Hepatocyte (in vitro differentiated cells): ENCODE measurements around the gene NPB. TPM values are rescaled to one million over a fixed set of nuclear protein-coding genes. Genes with fewer than 3 reads are reported as not detected.

ENCODE experiments used
- DNase-seq: peaks from one replicate; pipeline ENCODE4 v3.0.0-alpha.2; 2016; ENCODE audit warnings: low spot score
- H2AFZ ChIP-seq: fragments of 200-600 bp; sonication (generic); 2 replicates; pipeline ENCODE4 v1.6.0; 2016; ENCODE audit warnings: antibody characterized with exemption, mild to moderate bottlenecking
- H3K27ac ChIP-seq: fragments of 200-600 bp; sonication (generic); 2 replicates; pipeline ENCODE4 v1.5.1; 2016; ENCODE audit warnings: mild to moderate bottlenecking
- H3K27me3 ChIP-seq: fragments of 200-600 bp; sonication (generic); 2 replicates; pipeline ENCODE4 v1.6.1; 2016
- H3K36me3 ChIP-seq: fragments of 200-600 bp; sonication (generic); replicated peaks from 2 replicates; pipeline ENCODE4 v1.5.1; 2016; ENCODE audit warnings: low read depth; ENCODE audit not compliant: insufficient read depth
- H3K4me1 ChIP-seq: fragments of 200-600 bp; sonication (generic); 2 replicates; pipeline ENCODE4 v1.5.1; 2016; ENCODE audit warnings: mild to moderate bottlenecking, moderate library complexity; ENCODE audit not compliant: insufficient read depth
- H3K4me2 ChIP-seq: fragments of 200-600 bp; sonication (generic); 2 replicates; pipeline ENCODE4 v1.6.0; 2016
- H3K4me3 ChIP-seq: fragments of 200-600 bp; sonication (generic); 2 replicates; pipeline ENCODE4 v1.5.1; 2016; ENCODE audit warnings: mild to moderate bottlenecking
- H3K79me2 ChIP-seq: fragments of 200-600 bp; sonication (generic); 2 replicates; pipeline ENCODE4 v1.6.0; 2017; ENCODE audit warnings: mild to moderate bottlenecking
- H3K9me2 ChIP-seq: fragments of 200-600 bp; sonication (generic); replicated peaks from 2 replicates; pipeline ENCODE4 v1.6.0; 2017; ENCODE audit warnings: mild to moderate bottlenecking; ENCODE audit not compliant: insufficient read depth
- H3K9me3 ChIP-seq: fragments of 200-600 bp; sonication (generic); 2 replicates; pipeline ENCODE4 v1.5.1; 2016; ENCODE audit warnings: low read depth, mild to moderate bottlenecking
- H4K20me1 ChIP-seq: fragments of 200-600 bp; sonication (generic); 2 replicates; pipeline ENCODE4 v1.6.0; 2016; ENCODE audit warnings: mild to moderate bottlenecking; ENCODE audit not compliant: insufficient read depth, poor library complexity, severe bottlenecking
- EZH2 ChIP-seq: fragments of 200-600 bp; sonication (generic); IDR thresholded peaks from 2 replicates; pipeline ENCODE4 v1.6.1; 2016; ENCODE audit warnings: antibody characterized with exemption, mild to moderate bottlenecking, borderline replicate concordance
- EZH2phosphoT487 ChIP-seq: fragments of 200-600 bp; sonication (generic); IDR thresholded peaks from one replicate; pipeline ENCODE4 v1.6.1; 2018; ENCODE audit warnings: antibody characterized with exemption, mild to moderate bottlenecking, low read depth, moderate library complexity; ENCODE audit not compliant: unreplicated experiment, severe bottlenecking
- WGBS: methylation state at CpG from one replicate; pipeline ENCODE4 v1.1.6; 2016; ENCODE audit warnings: low lambda C conversion rate; ENCODE audit errors: missing lambda C conversion rate; 5-methylcytosine and 5-hydroxymethylcytosine counted together
- polyA plus RNA-seq: library from polyadenylated mRNA; unstranded; fragments of >200 nt; fragmentation: Nextera tagmentation; extraction: Ambion mirVana; gene quantifications from 2 replicates; pipeline ENCODE4 v1.2.1, GENCODE V29; 2016
- total RNA-seq: library from RNA; depleted of rRNA; stranded (reverse); fragments of >200 nt; gene quantifications from 2 replicates; pipeline ENCODE4 v1.2.3, GENCODE V29; 2014
- TF ChIP-seq, protein P1 (sequence below): fragments of 200-600 bp; sonication (generic); IDR thresholded peaks from 2 replicates; pipeline ENCODE4 v1.5.1; 2016; ENCODE audit warnings: antibody characterized with exemption, mild to moderate bottlenecking; ENCODE audit not compliant: poor library complexity

The NPB gene
- total and polyA plus RNA-seq, 2 experiments from 2014 or later, result 0.47 to 2.2 TPM

DNA sequence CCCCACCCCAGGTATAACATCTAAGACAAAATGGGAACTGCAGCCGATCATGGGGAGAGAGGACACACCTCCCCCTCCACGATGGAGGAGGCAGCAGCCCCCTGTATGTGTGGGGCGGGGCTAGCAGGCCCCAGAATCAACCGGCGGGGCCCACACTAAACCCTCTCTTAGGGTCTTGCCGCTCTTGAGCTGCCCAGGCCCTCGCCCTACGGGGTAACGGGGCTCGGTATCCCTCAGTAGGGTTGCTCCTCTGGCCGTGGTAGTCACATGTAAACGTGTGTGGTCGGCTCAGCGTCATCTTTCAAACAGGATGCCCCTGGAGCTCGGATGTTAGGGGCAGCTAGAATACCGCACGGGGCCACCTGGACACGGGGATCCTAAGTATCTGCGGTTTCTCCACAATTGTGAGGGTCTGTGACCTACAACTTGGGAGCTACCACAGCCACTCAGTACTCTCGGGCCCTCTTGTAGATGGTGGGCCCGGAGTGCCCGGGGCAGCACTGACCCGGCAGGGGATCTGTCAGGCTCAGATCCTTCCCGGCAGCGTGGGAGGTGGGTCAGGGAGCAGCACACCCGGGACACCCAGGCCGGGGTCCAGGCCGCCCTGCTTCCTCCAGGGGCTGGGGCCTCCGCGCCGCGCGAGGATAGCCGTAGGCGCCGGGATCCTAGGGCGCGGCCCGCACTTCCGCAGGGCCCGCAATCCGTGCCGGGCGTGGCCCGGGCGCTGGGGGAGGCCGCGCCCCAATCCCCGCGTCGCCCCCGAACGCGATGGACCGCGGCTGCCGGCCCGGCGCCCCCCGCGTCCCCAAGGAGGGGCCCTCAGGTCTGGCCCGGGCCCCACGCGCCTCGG, 31.7 kb upstream of the NPB start:
- H3K36me3 ChIP-seq, result no peaks in the 10 kb centered on the region
- H3K4me1 ChIP-seq, result peaks cover 50% of the 10 kb centered on the region
- no peaks in the 10 kb centered on the region for H3K9me3 ChIP-seq
- 4% methylated on average over 38 of the region's 65 CpGs for WGBS
- H2AFZ ChIP-seq, result no peak overlapping the region
- peaks cover 44% of the 10 kb centered on the region for H3K79me2 ChIP-seq
- H3K4me2 ChIP-seq, result peak overlapping the region; percentile 96
- peaks cover 28% of the 10 kb centered on the region for H4K20me1 ChIP-seq
- peak overlapping the region; percentile 99 for H3K27ac ChIP-seq
- peak overlapping the region; percentile 97 for H3K4me3 ChIP-seq
- no peaks in the 10 kb centered on the region for H3K27me3 ChIP-seq
- no peaks in the 10 kb centered on the region for H3K9me2 ChIP-seq
- TF ChIP-seq EZH2, result no peak
- TF ChIP-seq, protein P1, sequence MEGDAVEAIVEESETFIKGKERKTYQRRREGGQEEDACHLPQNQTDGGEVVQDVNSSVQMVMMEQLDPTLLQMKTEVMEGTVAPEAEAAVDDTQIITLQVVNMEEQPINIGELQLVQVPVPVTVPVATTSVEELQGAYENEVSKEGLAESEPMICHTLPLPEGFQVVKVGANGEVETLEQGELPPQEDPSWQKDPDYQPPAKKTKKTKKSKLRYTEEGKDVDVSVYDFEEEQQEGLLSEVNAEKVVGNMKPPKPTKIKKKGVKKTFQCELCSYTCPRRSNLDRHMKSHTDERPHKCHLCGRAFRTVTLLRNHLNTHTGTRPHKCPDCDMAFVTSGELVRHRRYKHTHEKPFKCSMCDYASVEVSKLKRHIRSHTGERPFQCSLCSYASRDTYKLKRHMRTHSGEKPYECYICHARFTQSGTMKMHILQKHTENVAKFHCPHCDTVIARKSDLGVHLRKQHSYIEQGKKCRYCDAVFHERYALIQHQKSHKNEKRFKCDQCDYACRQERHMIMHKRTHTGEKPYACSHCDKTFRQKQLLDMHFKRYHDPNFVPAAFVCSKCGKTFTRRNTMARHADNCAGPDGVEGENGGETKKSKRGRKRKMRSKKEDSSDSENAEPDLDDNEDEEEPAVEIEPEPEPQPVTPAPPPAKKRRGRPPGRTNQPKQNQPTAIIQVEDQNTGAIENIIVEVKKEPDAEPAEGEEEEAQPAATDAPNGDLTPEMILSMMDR, result no peak
- TF ChIP-seq EZH2phosphoT487, result no peak
- peak; percentile 63 for DNase-seq

DNA sequence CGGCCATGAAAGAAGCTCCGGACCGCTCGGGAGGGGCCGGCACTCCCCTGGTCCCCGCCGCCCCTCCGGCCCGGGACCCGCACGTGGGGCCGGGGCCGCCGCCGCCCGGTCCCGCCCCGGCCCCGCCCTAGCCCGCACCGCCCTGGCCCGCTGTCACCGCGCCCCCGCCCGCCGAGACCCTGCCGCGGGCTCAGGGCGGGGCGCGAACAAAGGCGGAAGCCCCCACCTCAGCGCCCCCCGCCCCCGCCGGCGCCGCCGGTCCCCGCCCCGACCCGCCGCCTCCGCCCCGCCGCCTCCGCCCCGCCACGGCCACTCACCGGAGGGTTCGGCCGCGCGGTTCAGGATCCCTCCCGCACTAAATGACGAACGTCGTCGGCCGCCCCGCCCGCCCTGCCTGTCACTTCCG, 31.1 kb upstream of the NPB start, which contains the start of gene ARHGDIA:
Gene ARHGDIA (minus strand): TSS at position 357 of the 406 bp plus-strand sequence. CDS start 1,407 bp downstream, outside the sequence.
- no peaks in the 10 kb centered on the region for H3K36me3 ChIP-seq
- WGBS, result 0% methylated on average over 16 of the region's 64 CpGs

DNA sequence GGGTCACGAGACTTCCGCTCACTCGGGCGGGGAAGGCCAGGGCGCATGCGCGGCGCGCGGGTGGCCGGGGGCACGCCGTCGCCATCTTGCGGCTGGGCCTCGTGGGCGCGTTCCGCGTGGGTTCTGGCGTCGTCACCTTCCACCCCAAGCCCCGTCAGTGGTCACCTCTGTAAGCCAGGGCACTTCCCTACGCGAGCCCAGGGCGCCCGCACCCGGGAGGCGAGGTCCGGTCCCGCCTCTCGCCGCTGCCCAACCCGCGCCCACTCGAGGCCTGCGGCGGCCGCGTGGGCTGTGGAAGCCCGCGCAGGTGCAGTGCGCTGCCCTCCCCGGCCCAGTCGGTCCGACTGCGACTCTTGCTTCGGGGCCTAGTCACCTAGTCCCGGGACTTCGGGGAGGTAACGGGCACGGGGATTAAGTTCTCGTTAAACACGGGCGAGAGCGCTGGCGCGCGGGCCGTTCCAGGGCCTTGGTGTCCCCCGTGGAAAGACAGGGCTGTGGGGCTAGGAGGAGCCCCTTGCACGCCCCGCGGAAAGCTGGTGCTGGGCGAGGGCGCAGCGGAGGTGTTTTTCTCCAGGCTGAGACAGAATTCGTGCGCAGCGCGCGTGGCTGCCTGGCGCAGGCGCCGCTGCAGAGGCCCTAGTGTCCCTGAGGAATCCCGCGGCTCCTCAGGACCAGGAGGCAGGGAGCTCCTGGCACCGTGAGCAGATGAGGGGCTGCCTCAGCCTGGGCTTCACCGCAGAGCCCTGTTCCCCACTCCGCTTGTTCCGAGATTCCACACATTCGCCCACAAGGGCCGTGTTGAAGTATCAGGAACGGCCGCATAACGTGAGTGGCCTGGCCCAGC, 30.4 kb upstream of the NPB start:
- H3K79me2 ChIP-seq, result peaks cover 36% of the 10 kb centered on the region
- TF ChIP-seq, protein P1, result peak; percentile 33
- no peak for TF ChIP-seq EZH2phosphoT487
- H3K27me3 ChIP-seq, result no peaks in the 10 kb centered on the region
- peak; percentile 96 for DNase-seq
- no peaks in the 10 kb centered on the region for H3K36me3 ChIP-seq
- WGBS, result 2% methylated on average over 84 of the region's 86 CpGs
- H3K4me2 ChIP-seq, result peak overlapping the region; percentile 95
- peaks cover 43% of the 10 kb centered on the region for H3K4me1 ChIP-seq
- peak overlapping the region; percentile 88 for H3K4me3 ChIP-seq
- H4K20me1 ChIP-seq, result peaks cover 23% of the 10 kb centered on the region
- H3K9me3 ChIP-seq, result no peaks in the 10 kb centered on the region
- H3K27ac ChIP-seq, result peak overlapping the region; percentile 99
- peak overlapping the region; percentile 99 for H2AFZ ChIP-seq
- H3K9me2 ChIP-seq, result no peaks in the 10 kb centered on the region

More for the DNA sequence above, 31.1 kb upstream of the NPB start, which contains the start of gene ARHGDIA:
- H3K9me2 ChIP-seq, result no peaks in the 10 kb centered on the region
- TF ChIP-seq, protein P1, result no peak
- TF ChIP-seq EZH2phosphoT487 (no peak), EZH2 (no peak)
- peak within 1 kb of the TSS; percentile 99 for H3K27ac ChIP-seq
- H3K4me1 ChIP-seq, result peaks cover 48% of the 10 kb centered on the region
- H3K27me3 ChIP-seq, result no peaks in the 10 kb centered on the region
- no peak for DNase-seq
- peaks cover 38% of the 10 kb centered on the region for H3K79me2 ChIP-seq
- peak within 1 kb of the TSS; percentile 99 for H2AFZ ChIP-seq
- H4K20me1 ChIP-seq, result peaks cover 23% of the 10 kb centered on the region
- H3K4me2 ChIP-seq, result peak within 1 kb of the TSS; percentile 96
- H3K4me3 ChIP-seq, result peak within 1 kb of the TSS; percentile 97
- no peaks in the 10 kb centered on the region for H3K9me3 ChIP-seq
